Measurements from ENCODE around the gene PMIS2. TPM values are rescaled to one million over a fixed set of nuclear protein-coding genes. Genes with fewer than 3 reads are reported as not detected.

Gene PMIS2
- total and polyA plus RNA-seq, 11 donors: not detected

GRCh38 chr19:35542209-35542608, 43.8 kb upstream of the PMIS2 start:
- no peaks in the 10 kb centered on the region for H3K9me3 ChIP-seq
- no peak for ATAC-seq
- H3K4me3 ChIP-seq: no peak overlapping the region
- TF ChIP-seq POLR2A (IDR thresholded peaks at IDR 0.05) (no peak), CTCF (IDR thresholded peaks at IDR 0.05) (no peak)
- H3K4me1 ChIP-seq: peaks cover 4 to 27% (median 16%) of the 10 kb centered on the region in 12 donors
- no peak for DNase-seq
- H3K27ac ChIP-seq: no peak overlapping the region
- intact Hi-C loops (cut with DNase I): loop anchor here in 2 of 10 donors (10.0 kb wide), 2 partner anchors 73 to 173 kb away; partner anchors contain the start of genes HAUS5 (in 1 of the 2) and KMT2B (in 1 of the 2)
- H3K36me3 ChIP-seq: peaks cover 0 to 6% (median 0%) of the 10 kb centered on the region in 9 donors
- 92 to 99% (median 95%) methylated on average over 11 of the region's 11 CpGs for WGBS, 4 donors
- no peaks in the 10 kb centered on the region for H3K27me3 ChIP-seq

- no peak overlapping the region for H3K4me3 ChIP-seq
- WGBS, 4 donors: 94 to 100% (median 97%) methylated on average over 10 to 15 of the region's 15 CpGs
- no peaks in the 10 kb centered on the region for H3K27me3 ChIP-seq
- H3K27ac ChIP-seq: no peak overlapping the region
- TF ChIP-seq POLR2A (IDR thresholded peaks at IDR 0.05) (no peak), CTCF (IDR thresholded peaks at IDR 0.05) (no peak)
- no peaks in the 10 kb centered on the region for H3K9me3 ChIP-seq
- no peak for ATAC-seq
- DNase-seq: no peak
- intact Hi-C loops (cut with DNase I): loop anchor here in 3 of 10 donors (2.0 to 10.0 kb wide), 3 partner anchors 71 to 173 kb away; partner anchors contain the start of genes HAUS5 (in 1 of the 3) and KMT2B (in 1 of the 3)
- H3K36me3 ChIP-seq: peaks cover 0 to 12% (median 0%) of the 10 kb centered on the region in 9 donors
- H3K4me1 ChIP-seq: peaks cover 4 to 30% (median 16%) of the 10 kb centered on the region in 12 donors
Observed at GRCh38 chr19:35543280-35544109, 42.5 kb upstream of the PMIS2 start.

GRCh38 chr19:35544110-35544802, 41.7 kb upstream of the PMIS2 start:
- ATAC-seq: no peak
- Histone ChIP-seq H3K27me3 (no peaks in the 10 kb centered on the region), H3K36me3 (peaks cover 0 to 12% (median 0%) of the 10 kb centered on the region in 9 donors), H3K4me3 (peak overlapping the region in 11 of 12 donors; percentile 63 to 98 (median 84)), H3K4me1 (peaks cover 4 to 30% (median 17%) of the 10 kb centered on the region in 12 donors), H3K27ac (peak overlapping the region in 2 of 12 donors; percentile 81 to 86), H3K9me3 (no peaks in the 10 kb centered on the region)
- intact Hi-C loops (cut with DNase I): loop anchor here in 3 of 10 donors (2.0 to 10.0 kb wide), 3 partner anchors 71 to 173 kb away; partner anchors contain the start of genes HAUS5 (in 1 of the 3) and KMT2B (in 1 of the 3)
- TF ChIP-seq POLR2A (IDR thresholded peaks at IDR 0.05) (no peak), CTCF (IDR thresholded peaks at IDR 0.05) (no peak)
- DNase-seq: no peak
- 78 to 87% (median 82%) methylated on average over 3 of the region's 3 CpGs for WGBS, 4 donors
